HCT116 (cell line): Measurements from ENCODE around the gene MRFAP1L1. TPM values are rescaled to one million over a fixed set of nuclear protein-coding genes. Genes with fewer than 3 reads are reported as not detected.

Experiments used
- ATAC-seq: fragments of 200-7000 bp; cut with Tn5 transposase; 2 replicates; pipeline ENCODE4 v1.9.1; 2020; ENCODE audit warnings: mild to moderate bottlenecking, moderate library complexity
- BruUV-seq: library from RNA; stranded (reverse); fragments of 400-500 nt; replicated peaks from 2 replicates; lab custom pipeline; 2021; lab: Mats Ljungman, UMichigan
- CTCF ChIA-PET: fragments of 300-600 bp; sonication (Branson Sonifier 250); formaldehyde crosslinking; loops from one replicate; lab custom pipeline; 2021; ENCODE audit warnings: antibody characterized with exemption; lab: Charles Lee
- POLR2A ChIA-PET: fragments of 300-600, 350-600 bp; sonication (Branson Sonifier 250); formaldehyde crosslinking; loops from one replicate; lab custom pipeline; 2021; ENCODE audit warnings: antibody characterized with exemption; lab: Charles Lee
- RAD21 ChIA-PET, 2 experiments: fragments of 300-600 bp; sonication (Branson Sonifier 250); formaldehyde crosslinking; loops; one replicate each; lab custom pipeline; 2023; ENCODE audit warnings: low total read pairs in 2 of 2; ENCODE audit not compliant: uncharacterized antibody in 2 of 2, unreplicated experiment in 2 of 2, low non-redundant PET in 1 of 2; lab: Charles Lee
- DNase-seq: peaks from one replicate; pipeline ENCODE4 v3.0.0-alpha.2; 2010; ENCODE audit warnings: low read depth, low spot score
- H2AFZ ChIP-seq: fragments of 200-600 bp; shearing (Covaris generic), sonication (generic); 2 replicates; pipeline ENCODE4 v1.6.1; 2017; ENCODE audit warnings: low read depth, mixed run types, mixed read lengths, antibody characterized with exemption, low read length; ENCODE audit not compliant: poor library complexity, severe bottlenecking
- H3K27ac ChIP-seq: 2 replicates; pipeline ENCODE4 v1.5.1; 2012; ENCODE audit warnings: low read depth, low read length
- H3K27me3 ChIP-seq: fragments of 200-600 bp; sonication (generic); 2 replicates; pipeline ENCODE4 v1.6.1; 2016; ENCODE audit warnings: mixed run types, low read length, mixed read lengths; ENCODE audit not compliant: insufficient read depth
- H3K36me3 ChIP-seq, 2 experiments: fragments of 200-500 bp in 1 of 2; fragments of 200-600 bp in 1 of 2; sonication (Bioruptor generic) in 1 of 2; sonication (generic) in 1 of 2; 2 replicates each; pipeline versions ENCODE4 v1.5.1 to v1.6.1; 2014 to 2016; ENCODE audit warnings: low read length in 2 of 2, inconsistent platforms in 1 of 2, mixed read lengths in 1 of 2, mixed run types in 1 of 2; ENCODE audit not compliant: insufficient read depth in 2 of 2, control insufficient read depth in 1 of 2
- H3K4me1 ChIP-seq, 2 experiments: fragments of 200-600 bp in 1 of 2; sonication (generic) in 1 of 2; 2 replicates each; pipeline versions ENCODE4 v1.5.1 to v1.6.1; 2012 to 2017; ENCODE audit warnings: low read length in 2 of 2, inconsistent platforms in 1 of 2, mild to moderate bottlenecking in 1 of 2, mixed read lengths in 1 of 2, mixed run types in 1 of 2, moderate library complexity in 1 of 2; ENCODE audit not compliant: insufficient read depth in 2 of 2, control insufficient read depth in 1 of 2
- H3K4me2 ChIP-seq: fragments of 200-600 bp; sonication (generic); 2 replicates; pipeline ENCODE4 v1.6.1; 2017; ENCODE audit warnings: mixed run types, low read length, mixed read lengths
- H3K4me3 ChIP-seq, 2 experiments: fragments of 200-600 bp in 1 of 2; sonication (generic) in 1 of 2; replicated peaks in 1 of 2; 2 replicates each; pipeline ENCODE4 v1.5.1; 2011 to 2016; ENCODE audit warnings: low read length in 2 of 2, control low read depth in 1 of 2, low read depth in 1 of 2, mild to moderate bottlenecking in 1 of 2, mixed read lengths in 1 of 2, mixed run types in 1 of 2
- H3K79me2 ChIP-seq: fragments of 200-600 bp; sonication (generic); 2 replicates; pipeline ENCODE4 v1.6.1; 2017; ENCODE audit warnings: mild to moderate bottlenecking, mixed run types, low read length, moderate library complexity, mixed read lengths; ENCODE audit not compliant: insufficient read depth
- H3K9ac ChIP-seq: fragments of 200-600 bp; sonication (generic); 2 replicates; pipeline ENCODE4 v1.6.1; 2016; ENCODE audit warnings: low read length, mixed read lengths
- H3K9me2 ChIP-seq: fragments of 200-600 bp; sonication (generic), shearing (Covaris generic); 2 replicates; pipeline ENCODE4 v1.6.1; 2017; ENCODE audit warnings: mixed run types, mild to moderate bottlenecking, moderate library complexity; ENCODE audit not compliant: insufficient read depth
- H3K9me3 ChIP-seq, 2 experiments: fragments of 200-500 bp in 1 of 2; fragments of 200-600 bp in 1 of 2; sonication (Bioruptor generic) in 1 of 2; sonication (generic) in 1 of 2; 2 replicates each; pipeline ENCODE4 v1.6.1; 2014 to 2017; ENCODE audit warnings: low read length in 2 of 2, mixed read lengths in 2 of 2, inconsistent platforms in 1 of 2, low read depth in 1 of 2, mild to moderate bottlenecking in 1 of 2, mixed run types in 1 of 2, moderate library complexity in 1 of 2; ENCODE audit not compliant: control insufficient read depth in 1 of 2, insufficient read depth in 1 of 2
- H4K20me1 ChIP-seq: fragments of 200-600 bp; sonication (generic), shearing (Covaris generic); 2 replicates; pipeline ENCODE4 v1.6.1; 2017; ENCODE audit warnings: mixed run types, mild to moderate bottlenecking, moderate library complexity; ENCODE audit not compliant: insufficient read depth
- ATF3 ChIP-seq: IDR thresholded peaks from 2 replicates; pipeline ENCODE4 v1.6.1; 2012
- CTCF ChIP-seq, 3 experiments: fragments of 200-600 bp in 1 of 3; sonication (generic) in 1 of 3; IDR thresholded peaks in 2 of 3; conservative IDR thresholded peaks in 1 of 3; 2 replicates each; pipeline ENCODE4 v1.5.1; 2012 to 2017; ENCODE audit warnings: low read depth in 2 of 3, low read length in 2 of 3, antibody characterized with exemption in 1 of 3, borderline replicate concordance in 1 of 3, control low read depth in 1 of 3, mild to moderate bottlenecking in 1 of 3, mixed read lengths in 1 of 3, mixed run types in 1 of 3, moderate library complexity in 1 of 3; ENCODE audit not compliant: insufficient read depth in 1 of 3
- EGR1 ChIP-seq: IDR thresholded peaks from 2 replicates; pipeline ENCODE4 v1.6.1; 2012; ENCODE audit warnings: low read depth
- ELF1 ChIP-seq: IDR thresholded peaks from 2 replicates; pipeline ENCODE4 v1.6.1; 2012; ENCODE audit warnings: low read depth, borderline replicate concordance
- EZH2 ChIP-seq: fragments of 200-600 bp; sonication (generic); IDR thresholded peaks from 2 replicates; pipeline ENCODE4 v1.6.1; 2017; ENCODE audit warnings: antibody characterized with exemption, mixed run types
- FOSL1 ChIP-seq: IDR thresholded peaks from 2 replicates; pipeline ENCODE4 v1.6.1; 2012; ENCODE audit warnings: low read depth
- JUND ChIP-seq: IDR thresholded peaks from 2 replicates; pipeline ENCODE4 v1.6.1; 2012
- MAX ChIP-seq: IDR thresholded peaks from 2 replicates; pipeline ENCODE4 v1.6.1; 2012
- POLR2AphosphoS5 ChIP-seq: IDR thresholded peaks from 2 replicates; pipeline ENCODE4 v1.6.1; 2011; ENCODE audit warnings: mild to moderate bottlenecking, low read depth, low read length, moderate library complexity
- REST ChIP-seq: IDR thresholded peaks from 2 replicates; pipeline ENCODE4 v1.6.1; 2012; ENCODE audit warnings: low read depth
- SIN3A ChIP-seq: IDR thresholded peaks from 2 replicates; pipeline ENCODE4 v1.6.1; 2012; ENCODE audit warnings: low read depth
- SP1 ChIP-seq: IDR thresholded peaks from 2 replicates; pipeline ENCODE4 v1.6.1; 2012; ENCODE audit warnings: low read depth
- SRF ChIP-seq: IDR thresholded peaks from 2 replicates; pipeline ENCODE4 v1.6.1; 2012; ENCODE audit warnings: low read depth
- YY1 ChIP-seq: IDR thresholded peaks from 2 replicates; pipeline ENCODE4 v1.6.1; 2011; ENCODE audit warnings: low read length, low read depth, moderate library complexity, mild to moderate bottlenecking; ENCODE audit not compliant: insufficient replicate concordance; ENCODE audit errors: extremely low read depth
- ZBTB33 ChIP-seq: IDR thresholded peaks from 2 replicates; pipeline ENCODE4 v1.6.1; 2011; ENCODE audit warnings: mild to moderate bottlenecking, low read length, moderate library complexity; ENCODE audit not compliant: insufficient replicate concordance; ENCODE audit errors: extremely low read depth
- ZFX ChIP-seq: fragments of 450-650 bp; IDR thresholded peaks from 2 replicates; pipeline ENCODE4 v1.6.1; 2017
- intact Hi-C: fragments of 100-400 bp; cut with micrococcal nuclease; formaldehyde crosslinking; loops from 2 replicates; pipeline ENCODE4 v1.10.0; 2022
- total RNA-seq: library from RNA; stranded (reverse); gene quantifications from one replicate; pipeline ENCODE4 v1.2.1, GENCODE V29; 2021; ENCODE audit not compliant: unreplicated experiment

MRFAP1L1 gene
- total RNA-seq, 1 experiment from 2014 or later = 43.0 TPM

- no peak for TF ChIP-seq REST
- no peak for TF ChIP-seq MAX
- no peak for TF ChIP-seq ELF1
- no peak for TF ChIP-seq POLR2AphosphoS5
Measured at GRCh38 chr4:6727943-6728250, 18.2 kb upstream of the MRFAP1L1 start (continued).

- Histone ChIP-seq H3K36me3 (no peaks in the 10 kb centered on the region), H3K9me2 (no peaks in the 10 kb centered on the region), H3K4me2 (no peak overlapping the region), H3K79me2 (no peaks in the 10 kb centered on the region), H3K27me3 (no peaks in the 10 kb centered on the region), H3K27ac (no peak overlapping the region), H3K9ac (no peak overlapping the region), H3K4me3 (no peak overlapping the region), H2AFZ (no peak overlapping the region), H4K20me1 (no peaks in the 10 kb centered on the region), H3K9me3 (no peaks in the 10 kb centered on the region), H3K4me1 (peaks cover 4 to 16% of the 10 kb centered on the region in 2 experiments; a peak in 3 of 4 replicates)
- ChIA-PET CTCF (no interaction called here), POLR2A (no interaction called here), RAD21 (no interaction called here)
- BruUV-seq = no TSS peak
- TF ChIP-seq ZBTB33 = no peak
- TF ChIP-seq EGR1 = no peak
- no peak for TF ChIP-seq SIN3A
- TF ChIP-seq JUND = no peak
- no peak for TF ChIP-seq YY1
- TF ChIP-seq ELF1 = no peak
- TF ChIP-seq CTCF (IDR thresholded peaks at IDR 0.05 in 2 of 3, conservative IDR thresholded peaks at IDR 0.05 in 1 of 3; ENCODE audit: borderline replicate concordance in 1 of 3, insufficient read depth in 1 of 3, low read depth in 2 of 3, low read length in 2 of 3) = no peak
- TF ChIP-seq MAX = no peak
- TF ChIP-seq ZFX = no peak
- TF ChIP-seq SP1 = no peak
- no peak for TF ChIP-seq SRF
- no peak for TF ChIP-seq EZH2
- TF ChIP-seq FOSL1 = no peak
- TF ChIP-seq ATF3 = no peak
- DNase-seq (no peak), ATAC-seq (no peak)
- intact Hi-C loops = loop anchor here (10.0 kb wide), 1 partner anchor 247 kb away; no protein-coding TSS in a partner anchor
Measured at GRCh38 chr4:6727081-6727942, 17.6 kb upstream of the MRFAP1L1 start.
